Epithelial cell of proximal tubule (primary cell): ENCODE results near the gene POLR3A. TPM values are rescaled to one million over a fixed set of nuclear protein-coding genes. Genes with fewer than 3 reads are reported as not detected.

Source experiments
- DNase-seq: peaks from one replicate; pipeline ENCODE4 v3.0.0-alpha.2; 2011; ENCODE audit warnings: low read depth
- H3K4me3 ChIP-seq: 2 replicates; pipeline ENCODE4 v1.5.1; 2011; ENCODE audit warnings: low read depth, mild to moderate bottlenecking, low read length
- CTCF ChIP-seq: conservative IDR thresholded peaks from 2 replicates; pipeline ENCODE4 v1.5.1; 2012; ENCODE audit warnings: low read depth, mild to moderate bottlenecking, low read length
- total RNA-seq: library from RNA; depleted of rRNA; stranded (reverse); fragments of >200 nt; gene quantifications from 2 replicates; pipeline ENCODE4 v1.2.3, GENCODE V29; 2015

POLR3A gene
- total RNA-seq, 1 donor from 2014 or later: 14.0 TPM

GRCh38 chr10:78019264-78019663 is 10.1 kb downstream of the POLR3A start:
- no peak for TF ChIP-seq CTCF
- DNase-seq: no peak
- no peak overlapping the region for H3K4me3 ChIP-seq

DNA sequence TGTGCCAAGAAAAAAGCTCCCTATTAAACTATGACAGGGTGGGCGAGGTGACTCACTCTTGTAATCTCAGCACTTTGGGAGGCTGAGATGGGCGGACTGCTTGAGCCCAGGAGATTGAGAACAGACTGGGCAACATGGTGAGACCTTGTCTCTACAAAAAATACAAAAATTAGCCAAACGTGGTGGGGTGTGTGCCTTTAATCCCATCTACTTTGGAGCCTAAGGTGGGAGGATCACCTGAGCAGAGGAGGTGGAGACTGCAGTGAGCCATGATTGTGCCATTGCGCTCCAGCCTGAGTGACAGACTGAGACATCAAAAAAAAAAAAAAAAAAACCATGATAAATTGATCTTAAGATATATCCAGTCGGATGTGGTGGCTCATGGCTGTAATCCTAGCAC is 11.5 kb downstream of the POLR3A start:
- DNase-seq: no peak
- no peak overlapping the region for H3K4me3 ChIP-seq
- no peak for TF ChIP-seq CTCF

DNA sequence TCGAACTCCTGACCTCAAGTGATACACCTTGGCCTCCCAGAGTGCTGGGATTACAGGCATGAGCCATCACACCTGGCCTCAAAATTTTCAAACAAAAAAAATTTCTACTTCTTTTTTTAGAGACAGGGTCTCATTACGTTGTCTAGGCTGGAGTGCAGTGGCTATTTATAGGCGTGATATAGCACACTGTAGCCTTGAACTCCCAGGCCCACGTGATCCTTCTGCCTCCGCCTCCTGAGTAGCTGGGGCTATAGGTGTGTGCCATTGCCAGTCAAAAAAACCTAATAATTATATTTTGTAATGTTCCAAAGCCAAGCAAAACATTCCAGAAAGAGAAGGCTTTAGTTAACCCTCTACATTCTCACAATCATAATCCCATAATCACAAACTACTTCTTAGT is 13.8 kb downstream of the POLR3A start:
- no peak for DNase-seq
- H3K4me3 ChIP-seq: no peak overlapping the region
- TF ChIP-seq CTCF: no peak

DNA sequence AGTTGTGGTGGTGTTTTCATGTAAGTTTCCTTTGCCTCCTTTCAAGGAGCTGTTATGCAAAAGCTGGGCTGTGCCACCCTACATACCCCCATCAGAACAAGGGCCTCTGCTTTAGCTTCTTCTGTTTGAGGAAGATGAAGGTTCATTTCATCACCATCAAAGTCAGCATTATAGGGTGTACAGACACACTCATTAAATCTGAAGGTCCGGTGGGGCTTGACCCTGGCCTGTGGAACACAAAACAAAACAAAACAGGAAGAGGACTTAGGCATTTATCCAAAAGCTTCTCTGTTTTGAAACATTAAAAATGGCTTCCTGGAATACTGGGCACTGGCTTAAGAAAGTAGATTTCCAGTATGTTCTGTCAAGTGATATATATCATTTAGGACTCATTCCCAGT is 15.8 kb downstream of the POLR3A start:
- DNase-seq: no peak
- no peak overlapping the region for H3K4me3 ChIP-seq
- TF ChIP-seq CTCF: no peak

- H3K4me3 ChIP-seq: no peak overlapping the region
- DNase-seq: no peak
- TF ChIP-seq CTCF: no peak
These were observed 18.2 kb downstream of the POLR3A start for GRCh38 chr10:78011065-78011464.

- TF ChIP-seq CTCF: no peak
These were observed 19.0 kb downstream of the POLR3A start for GRCh38 chr10:78010278-78010677.

DNA sequence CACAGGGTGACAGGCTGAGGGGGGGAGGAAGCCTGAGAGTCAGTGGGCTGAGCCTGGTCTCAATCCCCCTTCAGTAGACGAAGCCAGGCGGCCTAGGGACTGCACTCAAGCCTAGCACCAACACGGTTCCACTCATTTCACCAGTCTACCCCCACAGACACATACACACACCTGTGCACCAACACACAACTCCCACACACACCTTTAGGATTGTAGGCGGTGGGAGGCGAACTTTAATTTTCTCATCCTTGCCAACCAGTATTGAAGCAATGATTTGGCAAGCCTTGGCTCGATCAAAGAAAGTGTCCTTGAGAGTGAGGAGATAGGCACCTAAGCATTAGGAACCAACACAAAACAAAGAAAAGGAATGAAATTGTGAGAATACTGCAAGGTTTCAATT is 19.7 kb downstream of the POLR3A start:
- no peak overlapping the region for H3K4me3 ChIP-seq
- DNase-seq: no peak
- TF ChIP-seq CTCF: no peak

More at GRCh38 chr10:78010278-78010677, 19.0 kb downstream of the POLR3A start:
- no peak for DNase-seq
- H3K4me3 ChIP-seq: no peak overlapping the region
